Activated naive CD8-positive, alpha-beta T cell treated with anti-CD3 and anti-CD28 coated beads, Interleukin-2, amount 10 ng/mL, durations not matched to agents 7 days and 5 days (primary cell): Measurements from ENCODE around the gene EDC3. TPM values are rescaled to one million over a fixed set of nuclear protein-coding genes. Genes with fewer than 3 reads are reported as not detected.
"Not testable (repeated sequence)": the region's sequence is repeated elsewhere in the genome, so short reads cannot be mapped to it uniquely, and the experiment has no call there.

ENCODE experiments used
- ATAC-seq: fragments of 150-1000 bp; cut with Tn5 transposase; one replicate; pipeline ENCODE4 v1.10.0; 2021; ENCODE audit warnings: low read depth, moderate library complexity
- POLR2A ChIA-PET: fragments of 350-600 bp; sonication (Branson Sonifier 250); formaldehyde crosslinking; loops from one replicate; lab custom pipeline; 2021; ENCODE audit warnings: antibody characterized with exemption; lab: Charles Lee
- DNase-seq: peaks from one replicate; pipeline ENCODE4 v3.0.0; 2021
- H3K27ac Mint-ChIP-seq: one replicate; pipeline ENCODE4 v1.8.0; 2022; ENCODE audit warnings: mild to moderate bottlenecking, mixed read lengths
- H3K27me3 Mint-ChIP-seq: one replicate; pipeline ENCODE4 v1.8.0; 2022; ENCODE audit warnings: mild to moderate bottlenecking, moderate library complexity, mixed read lengths
- H3K36me3 Mint-ChIP-seq: one replicate; pipeline ENCODE4 v1.8.0; 2021; ENCODE audit warnings: mild to moderate bottlenecking, mixed read lengths
- H3K4me1 Mint-ChIP-seq: one replicate; pipeline ENCODE4 v1.8.0; 2021; ENCODE audit warnings: mixed read lengths
- H3K4me3 Mint-ChIP-seq: one replicate; pipeline ENCODE4 v1.8.0; 2022; ENCODE audit warnings: mild to moderate bottlenecking, moderate library complexity, mixed read lengths
- H3K9me3 Mint-ChIP-seq: one replicate; pipeline ENCODE4 v1.8.0; 2021; ENCODE audit warnings: mixed read lengths
- total RNA-seq, 2 experiments: library from RNA; stranded (reverse); gene quantifications; one replicate each; pipeline ENCODE4 v1.2.3, GENCODE V29; 2021

EDC3 gene
- total RNA-seq, 2 experiments from 2014 or later: 46.7 to 47.0 TPM

- ATAC-seq (no peak), DNase-seq (no peak)
- no peak overlapping the region for H3K4me3 Mint-ChIP-seq
- peaks cover 3% of the 10 kb centered on the region for H3K9me3 Mint-ChIP-seq
- POLR2A ChIA-PET: interaction anchor here (0.6 kb wide), 1 partner anchor 148 kb away, joined by 5 read pairs; no protein-coding TSS in a partner anchor
- H3K27ac Mint-ChIP-seq: no peak overlapping the region
- H3K4me1 Mint-ChIP-seq: peaks cover 6% of the 10 kb centered on the region
- H3K27me3 Mint-ChIP-seq: no peaks in the 10 kb centered on the region
- peaks cover 26% of the 10 kb centered on the region for H3K36me3 Mint-ChIP-seq
These were observed 12.1 kb downstream of the EDC3 start for GRCh38 chr15:74683758-74684157.

GRCh38 chr15:74682954-74683353 lies 12.9 kb downstream of the EDC3 start:
- POLR2A ChIA-PET: no interaction called here
- peaks cover 3% of the 10 kb centered on the region for H3K4me1 Mint-ChIP-seq
- no peaks in the 10 kb centered on the region for H3K27me3 Mint-ChIP-seq
- H3K9me3 Mint-ChIP-seq: peaks cover 3% of the 10 kb centered on the region
- ATAC-seq (no peak), DNase-seq (no peak)
- no peak overlapping the region for H3K27ac Mint-ChIP-seq
- H3K4me3 Mint-ChIP-seq: no peak overlapping the region
- peaks cover 24% of the 10 kb centered on the region for H3K36me3 Mint-ChIP-seq

- no peak overlapping the region for H3K27ac Mint-ChIP-seq
- peaks cover 22% of the 10 kb centered on the region for H3K36me3 Mint-ChIP-seq
- H3K9me3 Mint-ChIP-seq: peaks cover 3% of the 10 kb centered on the region
- POLR2A ChIA-PET: no interaction called here
- DNase-seq (no peak), ATAC-seq (no peak)
- H3K4me3 Mint-ChIP-seq: no peak overlapping the region
- H3K4me1 Mint-ChIP-seq: peaks cover 5% of the 10 kb centered on the region
- H3K27me3 Mint-ChIP-seq: no peaks in the 10 kb centered on the region
These were observed 15.4 kb downstream of the EDC3 start for GRCh38 chr15:74680456-74680855.

GRCh38 chr15:74676801-74677200 lies 19.0 kb downstream of the EDC3 start:
- Mint-ChIP-seq H3K9me3 (no peaks in the 10 kb centered on the region), H3K36me3 (peaks cover 12% of the 10 kb centered on the region), H3K27ac (no peak overlapping the region), H3K4me3 (no peak overlapping the region), H3K27me3 (no peaks in the 10 kb centered on the region), H3K4me1 (peaks cover 8% of the 10 kb centered on the region)
- POLR2A ChIA-PET: no interaction called here
- no peak for DNase-seq
- no peak for ATAC-seq

GRCh38 chr15:74674161-74674560 lies 21.7 kb downstream of the EDC3 start:
- DNase-seq: no peak

GRCh38 chr15:74669627-74670026 lies 26.2 kb downstream of the EDC3 start:
- Mint-ChIP-seq H3K4me1 (peaks cover 3% of the 10 kb centered on the region), H3K27me3 (no peaks in the 10 kb centered on the region), H3K9me3 (no peaks in the 10 kb centered on the region), H3K27ac (no peak overlapping the region), H3K36me3 (peaks cover 14% of the 10 kb centered on the region), H3K4me3 (no peak overlapping the region)
- POLR2A ChIA-PET: interaction anchor here (0.7 kb wide), 1 partner anchor 27 kb away, joined by 3 read pairs; no protein-coding TSS in a partner anchor
- DNase-seq (no peak), ATAC-seq (no peak)

More at GRCh38 chr15:74674161-74674560, 21.7 kb downstream of the EDC3 start:
- H3K27me3 Mint-ChIP-seq: no peaks in the 10 kb centered on the region
- no peak overlapping the region for H3K27ac Mint-ChIP-seq
- POLR2A ChIA-PET: no interaction called here
- no peaks in the 10 kb centered on the region for H3K9me3 Mint-ChIP-seq
- peaks cover 10% of the 10 kb centered on the region for H3K36me3 Mint-ChIP-seq
- peaks cover 4% of the 10 kb centered on the region for H3K4me1 Mint-ChIP-seq
- H3K4me3 Mint-ChIP-seq: no peak overlapping the region
- no peak for ATAC-seq

- POLR2A ChIA-PET: no interaction called here
- H3K36me3 Mint-ChIP-seq: peaks cover 12% of the 10 kb centered on the region
- peaks cover 6% of the 10 kb centered on the region for H3K4me1 Mint-ChIP-seq
- H3K27me3 Mint-ChIP-seq: no peaks in the 10 kb centered on the region
- no peak for DNase-seq
- no peak overlapping the region for H3K27ac Mint-ChIP-seq
- no peaks in the 10 kb centered on the region for H3K9me3 Mint-ChIP-seq
- H3K4me3 Mint-ChIP-seq: no peak overlapping the region
- no peak for ATAC-seq
These were observed 27.8 kb downstream of the EDC3 start for GRCh38 chr15:74667975-74668374.

- peaks cover 6% of the 10 kb centered on the region for H3K4me1 Mint-ChIP-seq
- H3K27me3 Mint-ChIP-seq: no peaks in the 10 kb centered on the region
These were observed 31.2 kb downstream of the EDC3 start for GRCh38 chr15:74664670-74665069.

GRCh38 chr15:74664028-74664616 lies 31.7 kb downstream of the EDC3 start:
- H3K27me3 Mint-ChIP-seq: no peaks in the 10 kb centered on the region
- POLR2A ChIA-PET: interaction anchor here (1.0 kb wide), 1 partner anchor 62 kb away, joined by 4 read pairs; no protein-coding TSS in a partner anchor

More at GRCh38 chr15:74664670-74665069, 31.2 kb downstream of the EDC3 start:
- no peak overlapping the region for H3K27ac Mint-ChIP-seq
- DNase-seq: no peak
- ATAC-seq: no peak
- H3K4me3 Mint-ChIP-seq: no peak overlapping the region
- POLR2A ChIA-PET: no interaction called here
- H3K9me3 Mint-ChIP-seq: no peaks in the 10 kb centered on the region
- peaks cover 14% of the 10 kb centered on the region for H3K36me3 Mint-ChIP-seq

GRCh38 chr15:74663303-74664027 lies 32.4 kb downstream of the EDC3 start:
- H3K27ac Mint-ChIP-seq: no peak overlapping the region
- H3K4me1 Mint-ChIP-seq: peaks cover 6% of the 10 kb centered on the region
- ATAC-seq (no peak), DNase-seq (no peak)
- no peaks in the 10 kb centered on the region for H3K27me3 Mint-ChIP-seq
- POLR2A ChIA-PET: interaction anchor here (1.0 kb wide), 1 partner anchor 62 kb away, joined by 4 read pairs; no protein-coding TSS in a partner anchor
- H3K36me3 Mint-ChIP-seq: peaks cover 13% of the 10 kb centered on the region
- H3K9me3 Mint-ChIP-seq: no peaks in the 10 kb centered on the region
- no peak overlapping the region for H3K4me3 Mint-ChIP-seq

More at GRCh38 chr15:74664028-74664616, 31.7 kb downstream of the EDC3 start:
- Mint-ChIP-seq H3K9me3 (no peaks in the 10 kb centered on the region), H3K4me3 (no peak overlapping the region), H3K4me1 (peaks cover 6% of the 10 kb centered on the region), H3K27ac (no peak overlapping the region), H3K36me3 (peaks cover 14% of the 10 kb centered on the region)
- DNase-seq: no peak
- ATAC-seq: no peak

- DNase-seq: no peak
- H3K4me1 Mint-ChIP-seq: peaks cover 16% of the 10 kb centered on the region
- POLR2A ChIA-PET: no interaction called here
- no peak overlapping the region for H3K4me3 Mint-ChIP-seq
- no peaks in the 10 kb centered on the region for H3K9me3 Mint-ChIP-seq
- H3K27ac Mint-ChIP-seq: no peak overlapping the region
- H3K36me3 Mint-ChIP-seq: peaks cover 8% of the 10 kb centered on the region
- no peak for ATAC-seq
- no peaks in the 10 kb centered on the region for H3K27me3 Mint-ChIP-seq
These were observed 33.6 kb downstream of the EDC3 start for GRCh38 chr15:74662064-74662860.

GRCh38 chr15:74661280-74661679 lies 34.5 kb downstream of the EDC3 start:
- H3K27ac Mint-ChIP-seq, DNase-seq, H3K36me3 Mint-ChIP-seq, POLR2A ChIA-PET, H3K9me3 Mint-ChIP-seq, H3K27me3 Mint-ChIP-seq, H3K4me3 Mint-ChIP-seq, ATAC-seq: not testable (repeated sequence)
- H3K4me1 Mint-ChIP-seq: peaks cover 20% of the 10 kb centered on the region

GRCh38 chr15:74657846-74658245 lies 38.0 kb downstream of the EDC3 start:
- Mint-ChIP-seq H3K4me3 (no peak overlapping the region), H3K36me3 (peaks cover 17% of the 10 kb centered on the region), H3K27ac (peak overlapping the region; percentile 31), H3K9me3 (no peaks in the 10 kb centered on the region), H3K4me1 (peaks cover 32% of the 10 kb centered on the region), H3K27me3 (no peaks in the 10 kb centered on the region)
- DNase-seq: no peak
- POLR2A ChIA-PET: no interaction called here
- ATAC-seq: no peak
